ENCODE data around the gene TMEM248.

DNA sequence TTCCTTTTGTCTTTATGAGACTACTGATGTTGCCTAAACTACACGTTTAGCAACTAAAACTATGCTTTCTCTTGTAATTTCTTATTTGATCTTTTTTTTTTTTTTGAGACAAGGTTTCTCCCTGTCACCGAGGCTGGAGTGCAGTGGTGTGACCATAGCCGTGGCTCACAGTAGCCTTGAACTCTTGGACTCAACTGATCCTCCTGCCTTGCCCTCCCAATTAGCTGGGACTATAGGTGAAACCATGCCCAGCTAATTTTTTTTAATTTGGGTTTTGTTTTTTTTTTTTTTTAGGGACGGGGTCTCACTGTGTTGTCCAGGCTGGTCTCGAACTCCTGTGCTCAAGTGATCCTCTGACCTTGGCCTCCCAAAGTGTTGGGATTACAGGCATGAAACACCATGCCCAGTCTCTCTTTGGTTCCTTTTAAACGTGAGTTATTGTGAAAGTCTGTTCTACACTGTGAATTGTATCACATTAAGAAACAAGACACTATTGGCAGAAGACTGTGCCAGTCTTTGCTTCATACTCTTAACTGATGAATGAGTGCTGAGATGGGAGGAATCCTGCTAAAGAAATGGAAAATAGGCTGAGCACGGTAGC lies 6.4 kb downstream of the TMEM248 start:
- TF ChIP-seq, protein P1, sequence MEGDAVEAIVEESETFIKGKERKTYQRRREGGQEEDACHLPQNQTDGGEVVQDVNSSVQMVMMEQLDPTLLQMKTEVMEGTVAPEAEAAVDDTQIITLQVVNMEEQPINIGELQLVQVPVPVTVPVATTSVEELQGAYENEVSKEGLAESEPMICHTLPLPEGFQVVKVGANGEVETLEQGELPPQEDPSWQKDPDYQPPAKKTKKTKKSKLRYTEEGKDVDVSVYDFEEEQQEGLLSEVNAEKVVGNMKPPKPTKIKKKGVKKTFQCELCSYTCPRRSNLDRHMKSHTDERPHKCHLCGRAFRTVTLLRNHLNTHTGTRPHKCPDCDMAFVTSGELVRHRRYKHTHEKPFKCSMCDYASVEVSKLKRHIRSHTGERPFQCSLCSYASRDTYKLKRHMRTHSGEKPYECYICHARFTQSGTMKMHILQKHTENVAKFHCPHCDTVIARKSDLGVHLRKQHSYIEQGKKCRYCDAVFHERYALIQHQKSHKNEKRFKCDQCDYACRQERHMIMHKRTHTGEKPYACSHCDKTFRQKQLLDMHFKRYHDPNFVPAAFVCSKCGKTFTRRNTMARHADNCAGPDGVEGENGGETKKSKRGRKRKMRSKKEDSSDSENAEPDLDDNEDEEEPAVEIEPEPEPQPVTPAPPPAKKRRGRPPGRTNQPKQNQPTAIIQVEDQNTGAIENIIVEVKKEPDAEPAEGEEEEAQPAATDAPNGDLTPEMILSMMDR (conservative IDR thresholded peaks at IDR 0.05) = no peak
- TF ChIP-seq ZFX (IDR thresholded peaks at IDR 0.05) = no peak
